HG02852 (cell line): Measurements from ENCODE around the gene PROS1.
"Not testable (repeated sequence)": the region's sequence is repeated elsewhere in the genome, so short reads cannot be mapped to it uniquely, and the experiment has no call there.

Source experiments
- ATAC-seq: cut with Tn5 transposase; IDR thresholded peaks from one replicate; pipeline ENCODE4 v1.9.1; 2021; ENCODE audit warnings: mild to moderate bottlenecking, moderate library complexity; ENCODE audit not compliant: unreplicated experiment

Gene PROS1

DNA sequence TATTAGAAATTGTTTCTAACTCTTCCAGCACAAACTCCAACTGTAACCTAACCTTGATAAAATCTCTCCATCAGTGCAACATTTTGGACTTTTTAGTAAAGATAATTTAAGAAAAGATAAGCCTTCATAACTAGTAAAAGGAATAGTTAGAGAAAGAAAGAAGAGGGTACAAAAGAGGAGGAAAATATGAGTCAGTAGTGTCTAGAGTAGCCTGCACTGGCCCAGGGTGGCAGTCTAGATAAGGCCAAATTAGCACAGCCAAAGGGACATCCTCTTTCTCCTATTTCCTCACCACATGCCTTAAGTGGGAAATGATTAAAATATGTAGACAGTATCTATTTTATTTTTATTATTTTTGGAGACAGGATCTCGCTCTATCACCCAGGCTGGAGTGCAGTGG lies 3.7 kb downstream of the PROS1 start:
- ATAC-seq: no peak

DNA sequence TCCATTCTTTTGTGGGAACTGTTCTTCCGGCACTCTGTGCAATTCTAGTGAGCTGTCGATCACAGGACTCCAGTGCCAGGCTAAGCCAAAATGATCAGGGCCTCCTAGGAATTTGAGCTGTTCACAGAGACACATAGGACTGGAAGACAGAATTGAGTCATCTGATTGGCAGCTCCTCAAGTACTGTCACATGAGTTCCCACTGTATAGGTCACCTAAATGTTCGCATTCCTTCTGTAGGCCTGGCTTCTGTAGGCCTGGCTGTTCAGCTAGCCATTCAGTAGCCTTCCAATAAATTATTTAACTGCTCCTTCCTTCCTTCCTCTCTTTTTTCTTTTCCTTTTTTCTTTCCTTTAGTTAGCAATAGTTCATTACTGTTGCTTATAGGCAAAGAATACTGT lies 4.3 kb downstream of the PROS1 start:
- no peak for ATAC-seq

DNA sequence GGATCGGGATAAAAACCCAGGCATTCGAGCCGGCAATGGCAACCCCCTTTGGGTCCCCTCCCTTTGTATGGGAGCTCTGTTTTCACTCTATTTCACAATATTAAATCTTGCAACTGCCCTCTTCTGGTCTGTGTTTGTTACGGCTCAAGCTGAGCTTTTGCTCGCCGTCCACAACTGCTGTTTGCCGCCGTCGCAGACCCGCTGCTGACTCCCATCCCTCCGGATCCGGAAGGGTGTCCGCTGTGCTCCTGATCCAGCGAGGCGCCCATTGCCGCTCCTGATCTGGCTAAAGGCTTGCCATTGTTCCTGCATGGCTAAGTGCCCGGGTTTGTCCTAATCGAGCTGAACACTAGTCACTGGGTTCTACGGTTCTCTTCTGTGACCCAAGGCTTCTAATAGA lies 8.6 kb downstream of the PROS1 start:
- not testable (repeated sequence) for ATAC-seq

DNA sequence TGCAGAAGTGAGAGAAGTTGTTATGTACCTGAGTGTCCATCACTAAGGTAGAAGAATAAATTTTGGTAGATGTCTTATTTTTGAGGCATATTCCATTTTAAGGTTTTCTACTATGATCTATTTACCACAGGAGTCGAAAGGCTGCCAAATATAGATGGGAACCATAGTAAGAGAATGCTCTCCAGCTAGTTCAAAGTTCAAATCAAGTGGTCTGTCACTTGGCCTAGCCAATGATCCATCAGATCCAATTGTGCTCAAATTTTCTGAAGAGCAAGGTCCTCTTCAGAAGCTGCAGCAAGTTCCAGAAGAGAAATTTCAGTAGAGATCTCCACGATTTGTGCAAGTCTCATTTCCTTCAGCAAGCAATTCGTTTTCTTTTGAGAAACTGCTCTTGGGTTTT lies 10.9 kb downstream of the PROS1 start:
- no peak for ATAC-seq

DNA sequence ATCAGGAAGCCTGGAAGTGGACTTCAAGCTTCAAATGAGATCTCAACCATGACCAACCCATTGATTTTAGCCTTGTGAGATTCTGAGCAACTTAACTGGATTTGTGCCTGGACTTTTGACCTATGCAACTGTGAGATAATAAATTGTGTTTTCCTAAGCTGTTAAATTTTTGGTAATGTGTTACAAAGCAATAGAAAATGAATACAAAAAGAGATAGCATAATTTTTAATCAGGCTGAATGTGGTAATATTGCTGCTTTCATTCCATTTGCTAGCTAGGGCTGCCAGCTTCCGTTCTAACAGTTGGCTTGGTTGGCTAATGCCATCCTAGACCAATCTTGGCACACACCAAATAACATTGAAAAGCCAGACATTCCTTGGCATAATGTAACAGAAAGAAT lies 12.2 kb downstream of the PROS1 start:
- no peak for ATAC-seq

DNA sequence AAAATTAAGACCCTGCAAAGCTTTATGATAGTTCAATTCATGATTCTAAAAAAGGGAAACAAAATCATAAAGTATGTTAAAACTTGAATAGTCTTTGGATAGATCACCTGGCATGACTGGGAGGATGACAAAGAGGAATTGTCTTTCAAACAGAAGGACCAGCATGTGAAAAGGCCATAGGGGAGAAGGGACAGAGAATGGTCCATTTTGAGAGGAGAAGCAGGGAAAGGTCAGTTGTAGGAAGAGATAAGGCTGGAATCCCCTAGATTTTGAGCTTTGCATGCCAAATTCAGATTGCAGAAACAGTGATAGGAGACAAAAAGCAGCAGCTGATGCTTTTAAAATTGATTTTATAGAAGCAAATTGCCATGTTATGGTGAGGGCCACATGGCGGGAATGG lies 12.7 kb downstream of the PROS1 start:
- no peak for ATAC-seq

DNA sequence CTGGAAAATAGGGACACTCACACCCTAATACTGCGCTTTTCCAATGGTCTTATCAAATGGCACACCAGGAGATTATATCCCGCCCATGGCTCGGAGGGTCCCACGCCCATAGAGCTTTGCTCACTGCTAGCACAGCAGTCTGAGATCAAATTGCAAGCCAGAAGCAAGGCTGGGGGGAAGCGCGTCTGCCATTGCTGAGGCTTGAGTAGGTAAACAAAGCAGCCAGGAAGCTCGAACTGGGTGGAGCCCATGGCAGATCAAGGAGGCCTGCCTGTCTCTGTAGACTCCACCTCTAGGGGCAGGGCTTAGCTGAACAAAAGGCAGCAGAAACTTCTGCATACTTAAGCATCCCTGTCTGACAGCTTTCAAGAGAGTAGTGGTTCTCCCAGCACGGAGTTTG lies 23.7 kb downstream of the PROS1 start:
- not testable (repeated sequence) for ATAC-seq

DNA sequence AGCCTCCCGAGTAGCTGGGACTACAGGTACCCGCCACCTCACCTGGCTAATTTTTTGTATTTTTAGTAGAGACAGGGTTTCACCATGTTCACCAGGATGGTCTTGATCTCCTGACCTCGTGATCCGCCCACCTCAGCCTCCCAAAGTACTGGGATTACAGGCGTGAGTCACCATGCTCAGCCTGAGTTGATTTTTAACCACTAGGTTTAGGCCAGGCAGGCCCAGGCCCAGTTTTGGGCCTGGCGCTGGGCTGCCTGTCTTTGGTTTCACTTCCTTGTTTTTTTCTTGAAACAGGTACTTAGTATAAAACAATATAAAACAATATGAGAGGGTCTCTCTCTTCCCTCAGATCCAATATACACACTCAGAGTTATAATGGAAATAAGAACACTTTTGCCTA lies 36.2 kb downstream of the PROS1 start:
- ATAC-seq: not testable (repeated sequence)

DNA sequence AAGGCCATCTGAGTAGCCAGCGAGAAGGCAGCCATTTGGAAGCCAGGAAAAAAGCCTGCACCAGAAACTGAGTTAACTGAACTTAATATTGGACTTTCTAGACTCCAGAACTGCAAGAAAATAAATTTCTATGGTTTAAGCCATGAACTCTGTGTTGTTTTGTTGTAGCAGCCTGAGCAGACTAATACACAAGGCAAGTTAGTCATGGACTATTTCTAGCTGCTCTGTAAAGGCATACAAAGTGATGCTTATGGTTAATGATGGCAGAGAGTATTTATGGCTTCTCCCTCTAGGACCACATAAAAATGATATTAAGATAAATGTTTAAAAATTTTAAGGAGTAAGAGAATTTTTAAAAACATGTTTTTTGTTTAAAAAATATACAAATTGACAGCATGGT lies 37.1 kb downstream of the PROS1 start:
- no peak for ATAC-seq

DNA sequence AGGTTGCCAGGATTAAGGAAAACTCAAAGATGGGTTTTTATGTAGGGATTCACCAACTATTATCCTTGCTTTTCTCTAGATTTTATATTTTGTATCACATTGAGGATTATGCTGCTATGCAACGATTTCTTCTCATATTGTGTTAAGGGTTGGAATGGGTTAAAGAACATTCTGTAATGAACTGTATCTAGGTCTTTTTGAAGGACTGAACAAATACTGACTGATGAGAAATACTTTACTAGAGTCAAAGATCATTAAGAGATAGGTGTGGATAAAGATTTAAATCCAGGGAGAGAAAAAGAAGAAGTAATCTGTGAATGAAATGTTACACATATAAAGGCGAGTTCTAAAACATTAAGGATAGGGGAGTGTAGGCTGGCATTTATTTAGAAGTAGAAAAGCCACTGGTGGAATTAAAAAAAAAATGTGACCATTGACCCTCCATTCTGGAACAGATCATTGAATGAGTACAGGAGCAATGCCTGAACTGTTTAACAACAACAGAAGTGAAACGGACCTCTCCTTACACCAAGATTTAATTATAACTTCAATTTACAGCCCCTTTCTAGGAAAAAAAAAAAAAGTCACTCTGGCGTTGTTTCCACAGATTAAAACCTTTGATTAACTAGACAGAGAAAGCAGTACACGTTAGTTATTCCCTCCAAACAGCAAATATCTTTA lies 39.2 kb downstream of the PROS1 start:
- ATAC-seq: no peak

DNA sequence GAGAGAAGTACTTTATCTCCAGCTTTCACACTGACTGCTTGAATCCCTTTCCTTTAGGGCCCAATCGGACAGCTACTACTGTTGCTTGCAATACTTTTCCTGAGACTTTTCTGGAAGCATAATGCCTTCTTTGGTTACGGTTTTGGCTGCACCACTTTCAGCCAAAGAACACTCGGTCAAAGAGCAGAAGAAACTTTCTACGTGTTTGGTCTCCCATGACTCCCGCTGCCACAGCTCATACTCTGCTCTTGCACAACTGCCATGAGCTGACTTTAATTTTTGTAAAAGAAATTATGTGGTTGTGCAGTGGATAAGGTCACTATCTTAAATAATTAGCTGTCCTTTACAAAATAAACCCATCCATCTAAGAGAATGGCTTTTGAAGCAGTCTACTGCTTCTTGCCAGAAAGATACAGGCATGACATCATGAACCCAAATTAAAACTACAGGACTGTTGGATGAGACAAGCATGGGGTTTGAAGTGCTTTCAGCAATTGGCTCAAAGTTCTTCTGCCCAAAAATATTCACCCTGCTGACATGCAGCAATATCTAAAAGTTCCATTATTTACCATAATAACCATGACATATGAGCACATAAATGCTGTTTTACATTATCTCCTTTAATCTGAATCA lies 42.0 kb downstream of the PROS1 start:
- ATAC-seq: no peak

DNA sequence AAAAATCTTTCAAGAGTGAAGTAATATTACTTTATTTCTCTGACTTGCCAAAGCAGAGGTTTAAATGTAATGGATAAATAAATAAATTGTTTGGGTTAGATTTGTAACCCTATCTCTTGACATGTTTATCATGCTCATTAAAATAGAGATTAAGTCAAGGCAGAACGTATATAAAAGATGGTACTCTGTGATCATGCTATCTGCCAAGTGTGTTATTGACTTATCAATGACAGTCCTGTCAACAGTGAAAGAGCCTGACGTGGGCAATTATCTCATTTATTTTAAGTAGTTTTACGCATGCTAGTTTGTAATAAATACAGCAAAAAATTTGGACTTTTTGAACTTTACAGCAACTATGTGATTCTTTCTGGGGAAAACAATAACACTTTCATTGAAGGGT lies 43.7 kb downstream of the PROS1 start:
- no peak for ATAC-seq

DNA sequence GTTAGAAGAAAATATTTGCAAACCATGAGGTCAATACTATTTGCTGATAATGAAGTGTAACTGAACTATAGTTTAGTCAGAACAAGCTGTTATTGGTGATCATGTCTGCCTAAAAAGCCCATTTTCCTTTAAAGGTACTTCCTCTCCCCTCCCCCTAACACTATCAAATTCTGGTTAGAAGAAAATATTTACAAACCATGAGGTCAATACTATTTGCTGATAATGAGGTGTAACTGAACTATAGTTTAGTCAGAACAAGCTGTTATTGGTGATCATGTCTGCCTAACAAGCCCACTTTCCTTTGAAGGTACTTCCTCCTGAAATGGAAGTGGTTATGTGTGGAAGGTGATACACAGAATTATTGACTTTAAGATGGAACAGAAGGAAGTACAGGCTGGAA lies 46.9 kb downstream of the PROS1 start:
- ATAC-seq: no peak

DNA sequence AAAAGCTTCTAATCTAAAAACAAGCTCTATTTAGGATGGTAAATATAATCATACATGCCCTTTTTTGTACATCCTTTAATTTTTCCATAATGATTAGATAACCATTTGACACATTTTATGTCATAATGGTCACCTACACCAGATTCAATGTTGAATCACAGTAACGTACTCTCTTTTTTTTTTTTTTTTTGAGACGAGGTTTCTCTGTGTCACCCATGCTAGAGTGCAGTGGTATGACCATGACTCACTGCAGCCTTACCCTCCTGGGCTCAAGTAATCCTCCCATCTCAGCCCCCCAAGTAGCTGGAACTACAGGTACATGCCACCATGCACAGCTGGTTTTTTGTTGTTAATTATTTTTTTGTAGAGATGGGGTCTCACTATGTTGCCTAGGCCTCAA lies 49.2 kb downstream of the PROS1 start:
- ATAC-seq: no peak

DNA sequence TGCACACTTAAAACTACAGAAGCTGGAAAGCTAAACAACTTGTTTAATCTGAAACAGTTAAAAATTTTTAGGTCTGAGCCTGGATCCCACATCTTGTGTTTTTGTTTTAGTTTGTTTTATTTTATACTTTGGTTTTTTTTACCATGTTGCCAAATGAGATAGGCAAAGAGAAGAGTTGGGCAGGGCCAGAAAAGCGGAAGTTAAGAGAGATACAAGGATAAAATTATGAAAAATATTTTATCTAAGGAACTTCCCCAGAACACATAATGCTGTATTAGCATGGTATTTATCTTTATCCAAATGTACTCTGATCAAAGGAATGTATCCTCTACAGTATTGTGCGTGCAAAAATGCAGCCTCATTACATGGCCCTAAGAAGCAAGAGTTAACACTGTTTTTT lies 50.7 kb downstream of the PROS1 start:
- ATAC-seq: no peak

DNA sequence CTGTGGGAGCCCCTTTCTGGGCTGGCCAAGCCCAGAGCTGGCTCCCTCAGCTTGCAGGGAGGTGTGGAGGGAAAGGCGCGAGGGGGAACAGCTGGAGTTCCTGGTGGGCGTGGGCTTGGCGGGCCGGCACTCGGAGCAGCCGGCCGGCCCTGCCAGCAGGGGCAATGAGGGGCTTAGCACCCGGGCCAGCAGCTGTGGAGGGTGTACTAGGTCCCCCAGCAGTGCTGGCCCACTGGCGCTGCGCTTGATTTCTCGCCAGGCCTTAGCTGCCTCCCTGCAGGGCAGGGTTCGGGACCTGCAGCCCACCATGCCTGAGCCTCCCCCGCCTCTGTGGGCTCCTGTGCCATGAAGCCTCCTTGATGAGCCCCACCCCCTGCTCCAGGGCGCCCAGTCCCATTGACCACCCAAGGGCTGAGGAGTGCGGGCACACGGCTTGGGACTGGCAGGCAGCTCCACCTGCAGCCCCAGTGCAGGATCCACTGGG lies 56.1 kb downstream of the PROS1 start:
- ATAC-seq: not testable (repeated sequence)

DNA sequence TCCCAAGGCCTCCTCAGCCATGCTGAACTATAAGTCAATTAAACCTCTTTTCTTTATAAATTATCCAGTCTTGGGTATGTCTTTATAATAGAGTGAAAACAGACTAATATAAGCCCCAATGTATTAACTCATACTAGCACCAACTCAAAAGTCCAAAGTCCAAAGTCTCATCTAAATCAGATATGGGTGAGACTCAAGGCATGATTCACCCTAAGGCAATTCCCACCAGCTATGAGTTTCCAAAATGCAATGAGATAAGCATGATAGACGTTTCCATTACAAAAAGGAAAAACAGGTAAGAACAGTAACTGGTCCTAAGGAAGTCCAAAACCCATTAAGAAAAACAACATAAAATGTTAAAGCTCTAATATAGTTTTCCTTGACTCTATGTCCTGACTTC lies 60.1 kb downstream of the PROS1 start:
- ATAC-seq: not testable (repeated sequence)

DNA sequence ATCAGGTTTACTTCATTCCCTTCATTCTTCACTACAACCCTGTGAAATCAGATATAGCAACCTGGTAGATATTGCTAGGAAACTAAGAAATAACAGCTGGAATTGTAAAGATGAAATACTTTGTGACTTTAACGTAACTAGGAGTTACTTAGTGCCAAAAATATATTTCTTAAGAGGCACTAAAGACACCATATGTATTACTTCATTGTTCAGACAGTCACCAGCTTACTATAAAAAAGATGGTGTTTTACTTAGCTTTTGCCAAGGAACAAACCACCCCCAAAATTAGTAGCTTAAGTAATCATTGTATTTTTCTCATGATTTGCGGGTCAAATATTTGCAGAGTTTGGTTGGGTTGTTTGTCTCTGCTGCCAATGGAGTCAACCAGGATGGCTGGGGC lies 62.5 kb downstream of the PROS1 start:
- ATAC-seq: no peak

DNA sequence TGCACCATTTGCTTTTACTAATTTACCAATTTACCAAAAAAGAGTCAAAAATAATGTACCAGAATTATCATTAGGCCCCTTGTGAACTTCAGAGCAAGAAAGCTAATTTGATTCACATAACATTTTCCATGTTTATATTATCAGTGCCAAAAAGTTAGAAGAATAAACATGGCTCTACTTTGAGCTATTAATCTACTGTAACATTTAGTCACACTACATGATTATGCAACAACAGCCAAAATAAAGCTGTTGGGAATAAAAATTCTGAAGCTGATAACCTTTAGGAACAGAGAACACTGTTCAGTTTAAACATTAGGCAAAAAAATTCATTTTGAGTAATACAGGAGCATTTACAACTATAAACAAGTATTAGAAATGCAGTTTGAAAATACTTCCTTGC lies 63.6 kb downstream of the PROS1 start:
- no peak for ATAC-seq

DNA sequence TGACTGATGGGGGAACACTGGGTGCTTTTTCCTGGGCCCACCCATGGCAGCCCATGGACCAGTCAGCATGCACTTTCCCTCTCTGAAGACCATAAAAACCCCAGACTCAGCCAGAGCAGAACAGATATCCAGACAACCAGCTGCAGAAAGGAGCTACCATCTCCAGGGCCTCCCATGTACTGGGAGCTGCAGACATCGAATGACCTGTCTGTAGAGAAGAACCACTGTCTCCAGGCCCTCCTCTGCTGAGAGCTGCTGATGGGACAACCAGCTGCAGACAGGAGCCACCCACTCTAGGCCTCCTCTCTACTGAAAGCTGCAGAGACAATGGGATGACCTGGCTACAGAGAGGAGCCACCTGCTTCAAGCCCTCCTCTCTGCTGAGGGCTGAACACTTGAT lies 66.6 kb downstream of the PROS1 start:
- no peak for ATAC-seq

DNA sequence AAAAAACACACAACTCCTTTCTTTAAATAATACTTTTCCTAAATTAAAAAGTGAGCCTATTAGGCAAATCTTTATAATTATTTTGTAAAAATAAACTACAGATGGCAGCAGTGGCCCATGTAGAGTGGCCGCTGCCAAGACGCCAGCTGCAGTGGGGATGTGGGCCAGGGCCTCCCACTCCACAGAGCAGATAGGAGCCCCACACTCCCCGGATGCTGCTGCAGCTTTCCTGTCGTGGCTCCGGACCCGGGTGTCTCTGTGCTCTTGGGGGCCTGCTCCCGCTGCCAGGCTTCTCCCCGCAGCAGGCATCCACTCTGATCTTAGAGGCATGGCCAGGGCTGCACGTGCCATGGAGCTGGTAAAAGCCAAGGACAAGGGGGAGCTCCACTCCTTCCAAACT lies 67.5 kb downstream of the PROS1 start:
- ATAC-seq: no peak

DNA sequence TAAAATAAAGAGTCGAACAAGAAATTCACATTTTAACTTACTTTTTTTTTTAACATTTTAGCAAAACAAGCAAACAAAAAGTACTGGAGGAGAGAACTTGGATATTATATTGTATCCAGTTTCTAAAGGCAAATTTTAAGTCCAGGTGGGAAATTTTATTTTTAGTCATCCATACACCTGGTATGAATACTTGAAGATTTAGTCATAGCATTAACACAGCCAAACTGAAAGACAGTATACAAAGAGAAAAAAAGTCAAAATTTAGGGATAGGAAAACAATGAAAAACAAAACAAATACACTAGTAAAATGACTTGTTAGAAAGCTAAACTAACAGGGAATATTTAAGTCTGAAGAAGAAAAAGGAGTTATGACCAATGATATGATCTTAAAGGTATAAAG lies 69.1 kb downstream of the PROS1 start:
- ATAC-seq: no peak
